ENCODE measurements around the gene QDPR.

DNA sequence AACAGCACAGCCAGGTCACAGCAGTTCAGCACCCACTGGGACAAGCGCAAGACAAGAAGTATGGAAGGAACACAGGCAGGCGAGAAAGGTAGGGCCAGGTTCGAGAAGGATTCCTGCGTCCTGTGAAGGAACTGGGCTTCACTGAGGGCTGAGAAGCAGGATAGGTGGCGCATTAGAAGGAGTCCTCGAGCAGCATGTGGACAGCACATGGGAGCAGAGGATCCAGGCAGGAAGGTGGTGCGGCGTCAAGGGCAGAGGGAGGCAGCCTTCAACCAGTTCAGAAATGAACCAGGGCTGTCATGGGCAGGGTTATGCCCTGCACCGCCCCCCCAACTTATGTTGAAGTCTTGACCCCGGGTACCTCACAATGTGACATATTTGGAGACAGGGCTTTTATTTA is 34.3 kb upstream of the QDPR start:
- TF ChIP-seq POLR2AphosphoS5 (IDR thresholded peaks at IDR 0.05; ENCODE audit: low read depth, low read length) (no peak), POLR2A (IDR thresholded peaks at IDR 0.05; ENCODE audit: low read depth, low read length) (no peak), SPI1 (IDR thresholded peaks at IDR 0.05; ENCODE audit: low read depth, low read length) (no peak)
